Cardiac septum (tissue), 1 donor: Measurements from ENCODE around the gene KDM5A. TPM values are rescaled to one million over a fixed set of nuclear protein-coding genes. Genes with fewer than 3 reads are reported as not detected.
"Not testable (repeated sequence)": the region's sequence is repeated elsewhere in the genome, so short reads cannot be mapped to it uniquely, and the experiment has no call there.

ENCODE experiments used
- DNase-seq: peaks from one replicate; pipeline ENCODE4 v3.0.0-alpha.2; 2020; ENCODE audit warnings: low spot score
- intact Hi-C: fragments of 100-400 bp; cut with DNase I; formaldehyde crosslinking; loops from one replicate; pipeline ENCODE4 v1.14.0; 2022
- total RNA-seq: library from RNA; stranded (reverse); fragmentation: NEBNext Ultra II Directional; extraction: Animal tissue kit (Norgen Biotek cat#: 25700); gene quantifications from one replicate; pipeline ENCODE4 v1.2.1, GENCODE V29; 2021
- donor health status: DM: no; HTN: no; CAD: no.

The KDM5A gene
- total RNA-seq, 1 donor from 2014 or later, result 35.3 TPM

GRCh38 chr12:337039-337438 is 52.1 kb downstream of the KDM5A start:
- no peak for DNase-seq
- intact Hi-C loops, result no loop called here

GRCh38 chr12:334125-334524 is 55.0 kb downstream of the KDM5A start:
- intact Hi-C loops, result no loop called here
- DNase-seq, result no peak

- DNase-seq, result no peak
- intact Hi-C loops, result no loop called here
Observed at GRCh38 chr12:332581-333205, 56.4 kb downstream of the KDM5A start.

- intact Hi-C loops, result no loop called here
- no peak for DNase-seq
Observed at GRCh38 chr12:331287-331686, 57.8 kb downstream of the KDM5A start.

GRCh38 chr12:325906-326305 is 63.2 kb downstream of the KDM5A start:
- intact Hi-C loops, result no loop called here
- DNase-seq, result no peak

GRCh38 chr12:323507-323906 is 65.6 kb downstream of the KDM5A start:
- no peak for DNase-seq

GRCh38 chr12:321606-322326 is 67.4 kb downstream of the KDM5A start:
- DNase-seq, result no peak
- intact Hi-C loops, result no loop called here

More at GRCh38 chr12:323507-323906, 65.6 kb downstream of the KDM5A start:
- intact Hi-C loops, result no loop called here

GRCh38 chr12:318759-319515 is 70.2 kb downstream of the KDM5A start:
- DNase-seq, result no peak
- intact Hi-C loops, result no loop called here

- intact Hi-C loops, result no loop called here
Observed at GRCh38 chr12:308511-308910, 80.6 kb downstream of the KDM5A start.

GRCh38 chr12:307406-307805 is 81.7 kb downstream of the KDM5A start:
- intact Hi-C loops, result no loop called here
- DNase-seq, result no peak

More at GRCh38 chr12:308511-308910, 80.6 kb downstream of the KDM5A start:
- DNase-seq, result no peak

GRCh38 chr12:304805-305204 is 84.3 kb downstream of the KDM5A start:
- DNase-seq, result no peak
- intact Hi-C loops, result no loop called here

- DNase-seq, intact Hi-C loops: not testable (repeated sequence)
Observed at GRCh38 chr12:302766-303165, 86.4 kb downstream of the KDM5A start.

GRCh38 chr12:300166-300565 is 89.0 kb downstream of the KDM5A start:
- intact Hi-C loops, DNase-seq: not testable (repeated sequence)

- intact Hi-C loops, result not testable (repeated sequence)
Observed at GRCh38 chr12:299511-299910, 89.6 kb downstream of the KDM5A start.

GRCh38 chr12:298059-298458 is 91.1 kb downstream of the KDM5A start:
- intact Hi-C loops, DNase-seq: not testable (repeated sequence)

More at GRCh38 chr12:299511-299910, 89.6 kb downstream of the KDM5A start:
- DNase-seq, result not testable (repeated sequence)

GRCh38 chr12:295132-295531 is 94.0 kb downstream of the KDM5A start:
- no peak for DNase-seq
- intact Hi-C loops, result no loop called here

GRCh38 chr12:293199-293598 is 95.9 kb downstream of the KDM5A start:
- intact Hi-C loops, result no loop called here

GRCh38 chr12:292186-292585 is 96.9 kb downstream of the KDM5A start:
- intact Hi-C loops, result no loop called here
- no peak for DNase-seq

More at GRCh38 chr12:293199-293598, 95.9 kb downstream of the KDM5A start:
- no peak for DNase-seq

GRCh38 chr12:291153-291723 is 97.9 kb downstream of the KDM5A start:
- no peak for DNase-seq
- intact Hi-C loops, result no loop called here

GRCh38 chr12:288687-289086 is 100.4 kb downstream of the KDM5A start:
- intact Hi-C loops, result no loop called here
- no peak for DNase-seq
